Measurements from ENCODE around the gene NFKBIL1.
A peak's percentile ranks its signal among the peaks of the same experiment; 100 is the strongest.

Gene NFKBIL1

DNA sequence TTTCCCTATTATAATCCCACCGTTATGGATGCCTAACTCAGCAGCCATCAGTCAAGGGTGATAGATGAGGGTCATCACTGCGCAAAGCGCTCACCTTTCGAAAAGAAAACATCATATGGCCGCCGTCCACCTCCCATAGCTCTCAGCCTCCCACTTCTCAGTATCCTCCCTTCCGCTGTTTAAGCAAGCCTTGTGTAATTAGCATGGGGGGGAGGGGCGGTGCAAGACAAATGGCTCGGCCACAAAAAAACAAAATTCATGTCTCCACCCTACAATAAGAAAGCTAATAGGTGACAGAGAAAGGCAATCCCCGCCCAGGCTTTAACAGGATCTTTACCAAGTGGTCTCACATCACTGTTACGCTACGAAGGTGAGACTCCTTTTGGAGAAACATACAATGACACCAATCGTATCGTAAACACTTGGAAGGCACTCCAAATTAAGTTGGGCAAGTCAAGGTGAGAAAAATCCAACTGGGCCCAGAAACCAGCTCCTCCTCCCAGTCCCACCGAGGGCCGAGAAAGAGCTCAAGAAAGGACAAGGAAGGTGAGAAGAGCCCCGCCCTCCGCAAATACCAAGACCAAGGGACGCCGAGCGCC, 6.2 kb upstream of the NFKBIL1 start:
- no peaks in the 10 kb centered on the region for H3K9me3 ChIP-seq (ENCODE audit: insufficient read depth, low read depth, low read length)
- no peaks in the 10 kb centered on the region; the same call in 1 of the 2 replicates for H3F3A ChIP-seq (ENCODE audit: low read depth)
- no peaks in the 10 kb centered on the region for H3K9me2 ChIP-seq (replicated peaks; ENCODE audit: low read depth, low read length)
- peaks cover 59% of the 10 kb centered on the region for H4K20me1 ChIP-seq (ENCODE audit: insufficient read depth, low read length, poor library complexity, severe bottlenecking)
- H3K27me3 ChIP-seq (ENCODE audit: insufficient read depth, low read length, poor library complexity, severe bottlenecking), result peaks cover 13% of the 10 kb centered on the region
- H3K4me3 ChIP-seq (ENCODE audit: low read length, poor library complexity, severe bottlenecking), result peak overlapping the region; percentile 94
- no peak overlapping the region for H2AFZ ChIP-seq (ENCODE audit: low read length)
- H3K79me2 ChIP-seq (ENCODE audit: insufficient read depth, low read length), result peaks cover 87% of the 10 kb centered on the region
- peak overlapping the region; percentile 98 for H3K4me2 ChIP-seq (ENCODE audit: low read depth, low read length, poor library complexity, severe bottlenecking)
- TF ChIP-seq EZH2phosphoT487 (IDR thresholded peaks at IDR 0.05; ENCODE audit: borderline replicate concordance) (no peak), CTCF (conservative IDR thresholded peaks at IDR 0.05; ENCODE audit: low read length) (no peak)
- peak overlapping the region; percentile 99 for H3K9ac ChIP-seq (ENCODE audit: low read depth, low read length, poor library complexity, severe bottlenecking)
- H3K4me1 ChIP-seq (ENCODE audit: insufficient read depth, low read length, poor library complexity, severe bottlenecking), result peaks cover 38% of the 10 kb centered on the region
- peaks cover 42% of the 10 kb centered on the region for H3K36me3 ChIP-seq (ENCODE audit: insufficient read depth, low read length)

GRCh38 chr6:31541658-31542521, 5.5 kb upstream of the NFKBIL1 start, which contains the start of gene DDX39B:
TSS of gene DDX39B (minus strand) at chr6:31542003. CDS start at chr6:31540532, 1,471 bp downstream.
- peaks cover 52% of the 10 kb centered on the region for H4K20me1 ChIP-seq (ENCODE audit: insufficient read depth, low read length, poor library complexity, severe bottlenecking)
- H3K9me3 ChIP-seq (ENCODE audit: insufficient read depth, low read depth, low read length), result no peaks in the 10 kb centered on the region
- H3K4me2 ChIP-seq (ENCODE audit: low read depth, low read length, poor library complexity, severe bottlenecking), result peak within 1 kb of the TSS; percentile 98
- H3K36me3 ChIP-seq (ENCODE audit: insufficient read depth, low read length), result peaks cover 35% of the 10 kb centered on the region
- H3K9me2 ChIP-seq (replicated peaks; ENCODE audit: low read depth, low read length), result no peaks in the 10 kb centered on the region
- peaks cover 36% of the 10 kb centered on the region for H3K4me1 ChIP-seq (ENCODE audit: insufficient read depth, low read length, poor library complexity, severe bottlenecking)
- peak within 1 kb of the TSS; percentile 99 for H3K9ac ChIP-seq (ENCODE audit: low read depth, low read length, poor library complexity, severe bottlenecking)
- H3K4me3 ChIP-seq (ENCODE audit: low read length, poor library complexity, severe bottlenecking), result peak within 1 kb of the TSS; percentile 94
- peak within 1 kb of the TSS; percentile 53 for H2AFZ ChIP-seq (ENCODE audit: low read length)
- TF ChIP-seq CTCF (conservative IDR thresholded peaks at IDR 0.05; ENCODE audit: low read length) (no peak), EZH2phosphoT487 (IDR thresholded peaks at IDR 0.05; ENCODE audit: borderline replicate concordance) (no peak)
- peaks cover 81% of the 10 kb centered on the region for H3K79me2 ChIP-seq (ENCODE audit: insufficient read depth, low read length)
- H3K27me3 ChIP-seq (ENCODE audit: insufficient read depth, low read length, poor library complexity, severe bottlenecking), result peaks cover 13% of the 10 kb centered on the region
- no peaks in the 10 kb centered on the region; the same call in 1 of the 2 replicates for H3F3A ChIP-seq (ENCODE audit: low read depth)

- Histone ChIP-seq H4K20me1 (ENCODE audit: insufficient read depth, low read length, poor library complexity, severe bottlenecking) (peaks cover 35% of the 10 kb centered on the region), H3K9ac (ENCODE audit: low read depth, low read length, poor library complexity, severe bottlenecking) (peak overlapping the region; percentile 99), H3K79me2 (ENCODE audit: insufficient read depth, low read length) (peaks cover 76% of the 10 kb centered on the region), H2AFZ (ENCODE audit: low read length) (no peak overlapping the region), H3K9me3 (ENCODE audit: insufficient read depth, low read depth, low read length) (no peaks in the 10 kb centered on the region), H3K4me1 (ENCODE audit: insufficient read depth, low read length, poor library complexity, severe bottlenecking) (peaks cover 38% of the 10 kb centered on the region), H3K36me3 (ENCODE audit: insufficient read depth, low read length) (peaks cover 22% of the 10 kb centered on the region), H3K4me3 (ENCODE audit: low read length, poor library complexity, severe bottlenecking) (no peak overlapping the region), H3F3A (ENCODE audit: low read depth) (no peaks in the 10 kb centered on the region; the same call in 1 of the 2 replicates), H3K4me2 (ENCODE audit: low read depth, low read length, poor library complexity, severe bottlenecking) (peak overlapping the region; percentile 98), H3K9me2 (replicated peaks; ENCODE audit: low read depth, low read length) (no peaks in the 10 kb centered on the region), H3K27me3 (ENCODE audit: insufficient read depth, low read length, poor library complexity, severe bottlenecking) (peaks cover 13% of the 10 kb centered on the region)
- no peak for TF ChIP-seq EZH2phosphoT487 (IDR thresholded peaks at IDR 0.05; ENCODE audit: borderline replicate concordance)
- no peak for TF ChIP-seq CTCF (conservative IDR thresholded peaks at IDR 0.05; ENCODE audit: low read length)
Measured at GRCh38 chr6:31543639-31544038, 3.8 kb upstream of the NFKBIL1 start.
